Colonic mucosa (tissue), 4 donors: ENCODE measurements around the gene CMIP. TPM values are rescaled to one million over a fixed set of nuclear protein-coding genes. Genes with fewer than 3 reads are reported as not detected.
A peak's percentile ranks its signal among the peaks of the same experiment; 100 is the strongest.

ENCODE experiments used
- DNase-seq: peaks from one replicate; pipeline ENCODE4 v3.0.0-alpha.2; 2020
- H3K27ac ChIP-seq: fragments of 200-600 bp; one replicate; pipeline ENCODE4 v1.8.0; 2021
- H3K27me3 ChIP-seq: fragments of 200-600 bp; one replicate; pipeline ENCODE4 v1.8.0; 2021
- H3K36me3 ChIP-seq: fragments of 200-600 bp; one replicate; pipeline ENCODE4 v1.8.0; 2021
- H3K4me1 ChIP-seq: fragments of 200-600 bp; one replicate; pipeline ENCODE4 v1.8.0; 2021; ENCODE audit warnings: mild to moderate bottlenecking
- H3K4me3 ChIP-seq: fragments of 200-600 bp; one replicate; pipeline ENCODE4 v1.8.0; 2021
- H3K9ac ChIP-seq, 2 donors: one replicate each; pipeline ENCODE4 v1.7.0; 2013; ENCODE audit warnings: control low read depth in 2 of 2, low read depth in 2 of 2, low read length in 2 of 2
- H3K9me3 ChIP-seq: fragments of 200-600 bp; one replicate; pipeline ENCODE4 v1.8.0; 2021
- CTCF ChIP-seq: fragments of 200-600 bp; IDR thresholded peaks from one replicate; pipeline ENCODE4 v1.8.0; 2022; ENCODE audit warnings: antibody characterized with exemption, mild to moderate bottlenecking
- intact Hi-C: fragments of 100-400 bp; cut with DNase I; formaldehyde crosslinking; loops from one replicate; pipeline ENCODE4 v1.14.1; 2022
- total RNA-seq, 2 donors: library from RNA; stranded (reverse); fragmentation: NEBNext Ultra II Directional in 1 of 2; extraction: Animal tissue kit (Norgen Biotek cat#: 25700) in 1 of 2; gene quantifications; one replicate each; pipeline ENCODE4 v1.2.1, GENCODE V29; 2021
- donor health status: healthy.
- donor health status: DM: no; HTN: no; CAD: no.
- donor health status: DM: no; HTN: no; CAD: no.

Gene CMIP
- total RNA-seq, 2 donors from 2014 or later = 83.4 to 107 TPM

- no peak overlapping the region for H3K27ac ChIP-seq
- no peak for TF ChIP-seq CTCF
- intact Hi-C loops = no loop called here
Measured at GRCh38 chr16:81497690-81498089, 53.1 kb downstream of the CMIP start.

GRCh38 chr16:81498351-81498750 is 53.7 kb downstream of the CMIP start:
- Histone ChIP-seq H3K9ac (peak overlapping the region in 1 of 2 donors; percentile 35), H3K27me3 (no peaks in the 10 kb centered on the region), H3K9me3 (no peaks in the 10 kb centered on the region), H3K36me3 (no peaks in the 10 kb centered on the region), H3K4me3 (no peak overlapping the region), H3K27ac (no peak overlapping the region), H3K4me1 (peaks cover 9% of the 10 kb centered on the region)
- intact Hi-C loops = no loop called here
- TF ChIP-seq CTCF = no peak
- no peak for DNase-seq

More at GRCh38 chr16:81497690-81498089, 53.1 kb downstream of the CMIP start:
- no peaks in the 10 kb centered on the region for H3K9me3 ChIP-seq
- H3K4me3 ChIP-seq = no peak overlapping the region
- no peak for DNase-seq
- H3K9ac ChIP-seq = peak overlapping the region; percentile 14 to 56
- no peaks in the 10 kb centered on the region for H3K36me3 ChIP-seq
- H3K4me1 ChIP-seq = peaks cover 9% of the 10 kb centered on the region
- H3K27me3 ChIP-seq = no peaks in the 10 kb centered on the region

- no peak for DNase-seq
- Histone ChIP-seq H3K9ac (peak overlapping the region in 1 of 2 donors; percentile 24), H3K36me3 (no peaks in the 10 kb centered on the region), H3K27ac (no peak overlapping the region), H3K27me3 (no peaks in the 10 kb centered on the region), H3K4me3 (no peak overlapping the region), H3K4me1 (peaks cover 10% of the 10 kb centered on the region), H3K9me3 (no peaks in the 10 kb centered on the region)
- no peak for TF ChIP-seq CTCF
- intact Hi-C loops = no loop called here
Measured at GRCh38 chr16:81499576-81500380, 55.2 kb downstream of the CMIP start.

- peak overlapping the region; percentile 12 for H3K27ac ChIP-seq
- TF ChIP-seq CTCF = no peak
- no peak for DNase-seq
- no peaks in the 10 kb centered on the region for H3K27me3 ChIP-seq
- peaks cover 12% of the 10 kb centered on the region for H3K4me1 ChIP-seq
- H3K4me3 ChIP-seq = no peak overlapping the region
- no peaks in the 10 kb centered on the region for H3K36me3 ChIP-seq
- intact Hi-C loops = no loop called here
- H3K9me3 ChIP-seq = no peaks in the 10 kb centered on the region
- no peak overlapping the region for H3K9ac ChIP-seq
Measured at GRCh38 chr16:81500833-81501521, 56.4 kb downstream of the CMIP start.

GRCh38 chr16:81502396-81503070 is 57.9 kb downstream of the CMIP start:
- H3K4me3 ChIP-seq = no peak overlapping the region
- H3K9me3 ChIP-seq = no peaks in the 10 kb centered on the region
- H3K36me3 ChIP-seq = no peaks in the 10 kb centered on the region
- H3K27me3 ChIP-seq = no peaks in the 10 kb centered on the region
- H3K9ac ChIP-seq = no peak overlapping the region
- H3K27ac ChIP-seq = no peak overlapping the region
- no peak for DNase-seq
- TF ChIP-seq CTCF = no peak
- peaks cover 10% of the 10 kb centered on the region for H3K4me1 ChIP-seq
- intact Hi-C loops = no loop called here
